OCI-LY3 (cell line): ENCODE results near the gene CDCP2.

Experiments
- H2AFZ ChIP-seq: fragments of 200-600, 300-600 bp; shearing (Covaris generic); 2 replicates; pipeline ENCODE4 v1.6.0; 2014; ENCODE audit warnings: antibody characterized with exemption, low read depth, low read length
- H3K27ac ChIP-seq: fragments of 200-600, 300-600 bp; sonication (generic); 2 replicates; pipeline ENCODE4 v1.5.1; 2014; ENCODE audit warnings: mild to moderate bottlenecking, low read length, moderate library complexity, mixed read lengths
- H3K27me3 ChIP-seq: fragments of 200-600, 300-600 bp; sonication (generic); 2 replicates; pipeline ENCODE4 v1.6.1; 2014; ENCODE audit warnings: low read depth, low read length, mixed read lengths
- H3K36me3 ChIP-seq: fragments of 200-600, 300-600 bp; sonication (generic); replicated peaks from 2 replicates; pipeline ENCODE3; 2014; ENCODE audit warnings: low read depth, low read length, mixed read lengths
- H3K4me1 ChIP-seq: fragments of 300-600, 200-600 bp; sonication (generic); 2 replicates; pipeline ENCODE4 v1.6.1; 2014; ENCODE audit warnings: low read length, mixed read lengths
- H3K4me2 ChIP-seq: fragments of 200-600, 300-600 bp; sonication (generic); 2 replicates; pipeline ENCODE4 v1.6.1; 2014; ENCODE audit warnings: low read length, mixed read lengths
- H3K4me3 ChIP-seq: fragments of 300-600, 200-600 bp; sonication (generic); 2 replicates; pipeline ENCODE4 v1.5.1; 2014; ENCODE audit warnings: antibody characterized with exemption, mild to moderate bottlenecking, low read length, moderate library complexity
- H3K79me2 ChIP-seq: fragments of 300-600, 200-600 bp; shearing (Covaris generic); 2 replicates; pipeline ENCODE4 v1.6.1; 2014; ENCODE audit warnings: mild to moderate bottlenecking, low read length, mixed read lengths
- H3K9ac ChIP-seq: fragments of 300-600, 200-600 bp; shearing (Covaris generic); 2 replicates; pipeline ENCODE4 v1.6.0; 2014; ENCODE audit warnings: mild to moderate bottlenecking, low read length, moderate library complexity
- H3K9me3 ChIP-seq: fragments of 200-600, 300-600 bp; shearing (Covaris generic); 2 replicates; pipeline ENCODE4 v1.6.1; 2014; ENCODE audit warnings: low read length, mixed read lengths; ENCODE audit not compliant: insufficient read depth
- H4K20me1 ChIP-seq: fragments of 200-600, 300-600 bp; sonication (generic); 2 replicates; pipeline ENCODE4 v1.6.1; 2016; ENCODE audit warnings: low read length, mixed read lengths; ENCODE audit not compliant: insufficient read depth
- EZH2phosphoT487 ChIP-seq: fragments of 200-600 bp; shearing (Covaris generic); IDR thresholded peaks from 2 replicates; pipeline ENCODE4 v1.6.1; 2018; ENCODE audit warnings: antibody characterized with exemption, mixed run types, low read depth
- TF ChIP-seq, protein P1 (sequence below): fragments of 200-600, 300-600 bp; sonication (generic); IDR thresholded peaks from 2 replicates; pipeline ENCODE4 v1.5.1; 2014; ENCODE audit warnings: antibody characterized with exemption, low read length, low read depth

The CDCP2 gene

DNA sequence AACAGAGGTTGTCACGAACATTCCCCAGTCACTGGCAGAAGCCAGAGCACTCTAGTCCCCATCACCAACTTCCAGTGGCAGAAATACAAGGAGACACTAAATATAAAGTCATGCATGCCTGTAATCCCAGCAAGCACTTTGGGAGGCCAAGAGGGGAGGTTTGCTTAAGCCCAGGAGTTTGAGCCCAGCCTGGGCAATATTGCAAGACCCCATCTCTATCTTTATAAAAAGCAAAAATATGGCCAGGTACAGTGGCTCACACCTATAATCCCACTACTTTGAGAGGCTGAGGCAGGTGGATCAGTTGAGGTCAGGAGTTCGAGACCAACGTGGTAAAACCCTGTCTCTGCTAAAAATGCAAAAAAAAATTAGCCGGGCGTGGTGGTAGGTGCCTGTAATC, 40.7 kb upstream of the CDCP2 start:
- Histone ChIP-seq H3K27me3 (no peaks in the 10 kb centered on the region), H4K20me1 (no peaks in the 10 kb centered on the region), H3K4me1 (no peaks in the 10 kb centered on the region), H3K9ac (no peak overlapping the region), H3K27ac (no peak overlapping the region), H3K4me3 (no peak overlapping the region), H3K79me2 (no peaks in the 10 kb centered on the region), H3K4me2 (no peak overlapping the region), H3K36me3 (no peaks in the 10 kb centered on the region), H2AFZ (no peak overlapping the region), H3K9me3 (no peaks in the 10 kb centered on the region)
- TF ChIP-seq EZH2phosphoT487, result no peak
- TF ChIP-seq, protein P1, sequence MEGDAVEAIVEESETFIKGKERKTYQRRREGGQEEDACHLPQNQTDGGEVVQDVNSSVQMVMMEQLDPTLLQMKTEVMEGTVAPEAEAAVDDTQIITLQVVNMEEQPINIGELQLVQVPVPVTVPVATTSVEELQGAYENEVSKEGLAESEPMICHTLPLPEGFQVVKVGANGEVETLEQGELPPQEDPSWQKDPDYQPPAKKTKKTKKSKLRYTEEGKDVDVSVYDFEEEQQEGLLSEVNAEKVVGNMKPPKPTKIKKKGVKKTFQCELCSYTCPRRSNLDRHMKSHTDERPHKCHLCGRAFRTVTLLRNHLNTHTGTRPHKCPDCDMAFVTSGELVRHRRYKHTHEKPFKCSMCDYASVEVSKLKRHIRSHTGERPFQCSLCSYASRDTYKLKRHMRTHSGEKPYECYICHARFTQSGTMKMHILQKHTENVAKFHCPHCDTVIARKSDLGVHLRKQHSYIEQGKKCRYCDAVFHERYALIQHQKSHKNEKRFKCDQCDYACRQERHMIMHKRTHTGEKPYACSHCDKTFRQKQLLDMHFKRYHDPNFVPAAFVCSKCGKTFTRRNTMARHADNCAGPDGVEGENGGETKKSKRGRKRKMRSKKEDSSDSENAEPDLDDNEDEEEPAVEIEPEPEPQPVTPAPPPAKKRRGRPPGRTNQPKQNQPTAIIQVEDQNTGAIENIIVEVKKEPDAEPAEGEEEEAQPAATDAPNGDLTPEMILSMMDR, result no peak

GRCh38 chr1:54191525-54191924, 38.7 kb upstream of the CDCP2 start:
- Histone ChIP-seq H3K27ac (no peak overlapping the region), H3K4me2 (no peak overlapping the region), H3K9me3 (no peaks in the 10 kb centered on the region), H3K79me2 (no peaks in the 10 kb centered on the region), H3K4me3 (no peak overlapping the region), H4K20me1 (no peaks in the 10 kb centered on the region), H3K36me3 (no peaks in the 10 kb centered on the region), H2AFZ (no peak overlapping the region), H3K27me3 (no peaks in the 10 kb centered on the region), H3K4me1 (no peaks in the 10 kb centered on the region), H3K9ac (no peak overlapping the region)
- TF ChIP-seq, protein P1, result no peak
- TF ChIP-seq EZH2phosphoT487, result no peak

DNA sequence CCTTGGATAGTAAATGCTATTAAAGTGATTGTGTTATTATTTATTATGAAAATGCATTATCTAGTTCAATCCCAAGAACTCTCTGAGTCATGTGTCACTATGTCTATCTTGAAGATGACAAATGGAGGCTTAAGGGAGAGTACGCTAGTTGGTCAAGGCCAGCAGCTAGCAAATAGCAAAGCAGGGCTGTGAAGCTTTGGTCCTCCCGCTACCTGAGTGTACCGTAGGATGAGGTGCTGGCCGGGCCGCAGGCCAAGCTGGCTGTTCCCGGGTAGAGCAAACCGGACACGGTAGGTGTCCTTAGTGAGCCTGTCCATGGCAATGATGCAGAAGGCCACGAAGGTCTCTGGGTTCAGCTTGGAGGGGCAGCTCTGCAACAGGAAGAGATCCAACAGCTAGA, 37.7 kb upstream of the CDCP2 start:
- Histone ChIP-seq H3K9me3 (no peaks in the 10 kb centered on the region), H3K79me2 (no peaks in the 10 kb centered on the region), H3K27me3 (no peaks in the 10 kb centered on the region), H3K9ac (no peak overlapping the region), H3K4me2 (no peak overlapping the region), H2AFZ (no peak overlapping the region), H3K4me1 (no peaks in the 10 kb centered on the region), H4K20me1 (no peaks in the 10 kb centered on the region), H3K4me3 (no peak overlapping the region), H3K27ac (no peak overlapping the region), H3K36me3 (no peaks in the 10 kb centered on the region)
- no peak for TF ChIP-seq EZH2phosphoT487
- TF ChIP-seq, protein P1, result no peak

GRCh38 chr1:54188291-54188690, 35.5 kb upstream of the CDCP2 start:
- H3K4me3 ChIP-seq, result no peak overlapping the region
- no peak overlapping the region for H3K27ac ChIP-seq
- H3K36me3 ChIP-seq, result no peaks in the 10 kb centered on the region
- no peaks in the 10 kb centered on the region for H3K79me2 ChIP-seq
- H4K20me1 ChIP-seq, result no peaks in the 10 kb centered on the region
- TF ChIP-seq, protein P1, result no peak
- no peak for TF ChIP-seq EZH2phosphoT487
- H3K27me3 ChIP-seq, result no peaks in the 10 kb centered on the region
- no peaks in the 10 kb centered on the region for H3K4me1 ChIP-seq
- no peak overlapping the region for H3K9ac ChIP-seq
- no peak overlapping the region for H3K4me2 ChIP-seq
- H2AFZ ChIP-seq, result no peak overlapping the region
- no peaks in the 10 kb centered on the region for H3K9me3 ChIP-seq
